CD4-positive, CD25-positive, alpha-beta regulatory T cell (primary cell): Measurements from ENCODE around the gene MYL5. TPM values are rescaled to one million over a fixed set of nuclear protein-coding genes. Genes with fewer than 3 reads are reported as not detected.

Source experiments
- ATAC-seq, 2 donors: fragments of 150-1000 bp; cut with Tn5 transposase; one replicate each; pipeline ENCODE4 v1.10.0; 2021; ENCODE audit warnings: low read depth in 2 of 2, moderate number of reproducible peaks in 2 of 2, moderate library complexity in 1 of 2
- DNase-seq, 3 donors: peaks; one replicate each; pipeline versions ENCODE4 v3.0.0 to v3.0.0-alpha.2; 2012 to 2022; ENCODE audit warnings: mixed read lengths in 1 of 3
- H3K27ac ChIP-seq: one replicate; pipeline ENCODE4 v1.7.0; 2013; ENCODE audit warnings: mild to moderate bottlenecking, low read length; ENCODE audit not compliant: insufficient read depth, poor library complexity, severe bottlenecking
- H3K27me3 ChIP-seq: one replicate; pipeline ENCODE4 v1.7.0; 2013; ENCODE audit warnings: low read length; ENCODE audit not compliant: control insufficient read depth, insufficient read depth
- H3K36me3 ChIP-seq: one replicate; pipeline ENCODE4 v1.7.0; 2013; ENCODE audit warnings: mild to moderate bottlenecking, low read length, moderate library complexity; ENCODE audit not compliant: control insufficient read depth, insufficient read depth
- H3K4me1 ChIP-seq: 2 replicates; pipeline ENCODE4 v1.7.0; 2013; ENCODE audit warnings: mild to moderate bottlenecking, low read length; ENCODE audit not compliant: insufficient read depth, control insufficient read depth, poor library complexity, severe bottlenecking
- H3K4me3 ChIP-seq: one replicate; pipeline ENCODE4 v1.7.0; 2013; ENCODE audit warnings: low read depth, mild to moderate bottlenecking, low read length, moderate library complexity
- H3K9me3 ChIP-seq, 2 experiments: 1 replicate in 1 of 2; 2 replicates in 1 of 2; pipeline ENCODE4 v1.7.0; 2013; ENCODE audit warnings: low read length in 2 of 2, mild to moderate bottlenecking in 1 of 2, moderate library complexity in 1 of 2; ENCODE audit not compliant: control insufficient read depth in 2 of 2
- H3K27ac Mint-ChIP-seq, 3 donors: one replicate each; pipeline ENCODE4 v1.8.0; 2020 to 2022; ENCODE audit warnings: mild to moderate bottlenecking in 3 of 3, mixed read lengths in 3 of 3, moderate library complexity in 2 of 3
- H3K27me3 Mint-ChIP-seq: one replicate; pipeline ENCODE4 v1.8.0; 2022; ENCODE audit warnings: mild to moderate bottlenecking, mixed read lengths
- H3K36me3 Mint-ChIP-seq: one replicate; pipeline ENCODE4 v1.8.0; 2020; ENCODE audit warnings: mixed read lengths
- H3K4me1 Mint-ChIP-seq, 4 donors: one replicate each; pipeline ENCODE4 v1.8.0; 2020 to 2022; ENCODE audit warnings: mixed read lengths in 4 of 4, mild to moderate bottlenecking in 1 of 4
- H3K4me3 Mint-ChIP-seq, 4 donors: one replicate each; pipeline ENCODE4 v1.8.0; 2020 to 2022; ENCODE audit warnings: mild to moderate bottlenecking in 4 of 4, mixed read lengths in 4 of 4, moderate library complexity in 3 of 4
- H3K9me3 Mint-ChIP-seq, 7 donors: one replicate each; pipeline ENCODE4 v1.8.0; 2020 to 2022; ENCODE audit warnings: mixed read lengths in 7 of 7, mild to moderate bottlenecking in 3 of 7, moderate library complexity in 2 of 7
- polyA plus RNA-seq, 4 donors: library from polyadenylated mRNA; unstranded; fragments of 300-500 nt; fragmentation: Illumina TruSeq; gene quantifications; one replicate each; pipeline ENCODE4 v1.2.3, GENCODE V29; 2021
- total RNA-seq: library from RNA; stranded (reverse); gene quantifications from one replicate; pipeline ENCODE4 v1.2.3, GENCODE V29; 2022

Gene MYL5
- 13.9 TPM for total RNA-seq
- polyA plus RNA-seq, result 1 to 10 TPM; 3.3 to 4.8 (median 4.6) TPM

GRCh38 chr4:674172-675035 lies at the start of gene MYL5, which contains the start of gene ATP5ME:
Gene MYL5, plus strand, starts transcription at chr4:674542. Its CDS starts 3,485 bp downstream, at chr4:678027.
Gene ATP5ME, minus strand, starts transcription at chr4:674276. Its CDS starts 29 bp downstream, at chr4:674247.
- peak; percentile 93 to 94 for ATAC-seq
- peak within 1 kb of the TSS; percentile 97 for H3K27ac ChIP-seq
- H3K36me3 Mint-ChIP-seq, result peaks cover 10% of the 10 kb centered on the region
- peak within 1 kb of the TSS; percentile 69 to 94 (median 86) for H3K27ac Mint-ChIP-seq
- H3K9me3 Mint-ChIP-seq, result no peaks in the 10 kb centered on the region
- H3K27me3 ChIP-seq, result no peaks in the 10 kb centered on the region
- peaks cover 6% of the 10 kb centered on the region for H3K27me3 Mint-ChIP-seq
- peaks cover 22% of the 10 kb centered on the region for H3K36me3 ChIP-seq
- peaks cover 0 to 16% (median 0%) of the 10 kb centered on the region in 4 donors for H3K4me1 Mint-ChIP-seq
- peak within 1 kb of the TSS; percentile 55 for H3K4me3 ChIP-seq
- H3K4me3 Mint-ChIP-seq, result peak within 1 kb of the TSS; percentile 88 to 97 (median 92)
- H3K4me1 ChIP-seq, result peaks cover 21% of the 10 kb centered on the region
- no peaks in the 10 kb centered on the region for H3K9me3 ChIP-seq
- DNase-seq, result peak; percentile 96 to 98 (median 96)

GRCh38 chr4:624705-625590 lies 49.4 kb upstream of the MYL5 start, which contains the start of gene PDE6B:
Gene PDE6B, plus strand, starts transcription at chr4:625573. Its CDS starts 54 bp downstream, at chr4:625627.
- no peaks in the 10 kb centered on the region for H3K4me1 ChIP-seq
- Mint-ChIP-seq H3K27ac (peak within 1 kb of the TSS in 1 of 3 donors; percentile 79), H3K4me1 (no peaks in the 10 kb centered on the region), H3K9me3 (peaks cover 0 to 3% (median 0%) of the 10 kb centered on the region in 7 donors), H3K36me3 (no peaks in the 10 kb centered on the region), H3K4me3 (no peak within 1 kb of the TSS), H3K27me3 (peaks cover 4% of the 10 kb centered on the region)
- H3K27ac ChIP-seq, result no peak within 1 kb of the TSS
- ATAC-seq, result no peak
- H3K4me3 ChIP-seq, result no peak within 1 kb of the TSS
- no peaks in the 10 kb centered on the region for H3K9me3 ChIP-seq
- H3K27me3 ChIP-seq, result no peaks in the 10 kb centered on the region
- DNase-seq, result no peak
- H3K36me3 ChIP-seq, result no peaks in the 10 kb centered on the region

GRCh38 chr4:625631-626161 lies 48.6 kb upstream of the MYL5 start:
- no peak overlapping the region for H3K27ac ChIP-seq
- Mint-ChIP-seq H3K4me3 (no peak overlapping the region), H3K27ac (no peak overlapping the region), H3K9me3 (peaks cover 0 to 3% (median 0%) of the 10 kb centered on the region in 7 donors), H3K36me3 (no peaks in the 10 kb centered on the region), H3K4me1 (no peaks in the 10 kb centered on the region), H3K27me3 (peaks cover 4% of the 10 kb centered on the region)
- H3K9me3 ChIP-seq, result no peaks in the 10 kb centered on the region
- no peaks in the 10 kb centered on the region for H3K4me1 ChIP-seq
- ATAC-seq (no peak), DNase-seq (no peak)
- H3K4me3 ChIP-seq, result no peak overlapping the region
- H3K36me3 ChIP-seq, result no peaks in the 10 kb centered on the region
- no peaks in the 10 kb centered on the region for H3K27me3 ChIP-seq

GRCh38 chr4:626201-627091 lies 47.9 kb upstream of the MYL5 start:
- no peaks in the 10 kb centered on the region for H3K4me1 ChIP-seq
- Mint-ChIP-seq H3K27me3 (peaks cover 4% of the 10 kb centered on the region), H3K4me3 (no peak overlapping the region), H3K27ac (peak overlapping the region in 1 of 3 donors; percentile 79), H3K4me1 (no peaks in the 10 kb centered on the region), H3K36me3 (no peaks in the 10 kb centered on the region), H3K9me3 (peaks cover 0 to 5% (median 0%) of the 10 kb centered on the region in 7 donors)
- H3K36me3 ChIP-seq, result no peaks in the 10 kb centered on the region
- H3K4me3 ChIP-seq, result no peak overlapping the region
- no peaks in the 10 kb centered on the region for H3K27me3 ChIP-seq
- ATAC-seq, result no peak
- H3K9me3 ChIP-seq, result no peaks in the 10 kb centered on the region
- DNase-seq, result no peak
- H3K27ac ChIP-seq, result no peak overlapping the region

GRCh38 chr4:627347-628125 lies 46.8 kb upstream of the MYL5 start:
- Mint-ChIP-seq H3K27ac (no peak overlapping the region), H3K36me3 (no peaks in the 10 kb centered on the region), H3K9me3 (peaks cover 0 to 5% (median under 1%) of the 10 kb centered on the region in 7 donors), H3K4me1 (no peaks in the 10 kb centered on the region), H3K4me3 (no peak overlapping the region), H3K27me3 (peaks cover 4% of the 10 kb centered on the region)
- no peaks in the 10 kb centered on the region for H3K36me3 ChIP-seq
- no peak for DNase-seq
- H3K4me1 ChIP-seq, result no peaks in the 10 kb centered on the region
- peaks cover 0 to 8% of the 10 kb centered on the region in 2 experiments for H3K9me3 ChIP-seq
- ATAC-seq, result no peak
- H3K27me3 ChIP-seq, result no peaks in the 10 kb centered on the region
- H3K27ac ChIP-seq, result no peak overlapping the region
- H3K4me3 ChIP-seq, result no peak overlapping the region

GRCh38 chr4:628311-628741 lies 46.0 kb upstream of the MYL5 start:
- H3K9me3 Mint-ChIP-seq, result peaks cover 0 to 8% (median 4%) of the 10 kb centered on the region in 7 donors
- ATAC-seq, result no peak
- no peaks in the 10 kb centered on the region for H3K36me3 ChIP-seq
- no peak overlapping the region for H3K27ac ChIP-seq
- no peaks in the 10 kb centered on the region for H3K36me3 Mint-ChIP-seq
- H3K27me3 ChIP-seq, result no peaks in the 10 kb centered on the region
- no peaks in the 10 kb centered on the region for H3K4me1 ChIP-seq
- H3K4me3 ChIP-seq, result no peak overlapping the region
- peaks cover 0 to 13% of the 10 kb centered on the region in 2 experiments for H3K9me3 ChIP-seq
- no peak overlapping the region for H3K27ac Mint-ChIP-seq
- DNase-seq, result no peak
- no peaks in the 10 kb centered on the region for H3K27me3 Mint-ChIP-seq
- H3K4me1 Mint-ChIP-seq, result no peaks in the 10 kb centered on the region
- H3K4me3 Mint-ChIP-seq, result no peak overlapping the region
